Stimulated activated naive CD8-positive, alpha-beta T cell treated with anti-CD3 and anti-CD28 coated beads, Interleukin-15, Interleukin-2, amounts not matched to agents 100 ng/mL and 50 ng/mL, for 24 hours (primary cell): Measurements from ENCODE around the gene BAHCC1.
A peak's percentile ranks its signal among the peaks of the same experiment; 100 is the strongest.

Experiments
- H3K27ac Mint-ChIP-seq: one replicate; pipeline ENCODE4 v1.8.0; 2021; ENCODE audit warnings: mild to moderate bottlenecking, mixed read lengths
- H3K27me3 Mint-ChIP-seq: one replicate; pipeline ENCODE4 v1.8.0; 2021; ENCODE audit warnings: mixed read lengths
- H3K36me3 Mint-ChIP-seq: one replicate; pipeline ENCODE4 v1.8.0; 2021; ENCODE audit warnings: low read depth, mixed read lengths
- H3K4me1 Mint-ChIP-seq: one replicate; pipeline ENCODE4 v1.8.0; 2021; ENCODE audit warnings: low read depth, mixed read lengths
- H3K4me3 Mint-ChIP-seq: one replicate; pipeline ENCODE4 v1.8.0; 2021; ENCODE audit warnings: mild to moderate bottlenecking, mixed read lengths
- H3K9me3 Mint-ChIP-seq: one replicate; pipeline ENCODE4 v1.8.0; 2021; ENCODE audit warnings: mixed read lengths

BAHCC1 gene

DNA sequence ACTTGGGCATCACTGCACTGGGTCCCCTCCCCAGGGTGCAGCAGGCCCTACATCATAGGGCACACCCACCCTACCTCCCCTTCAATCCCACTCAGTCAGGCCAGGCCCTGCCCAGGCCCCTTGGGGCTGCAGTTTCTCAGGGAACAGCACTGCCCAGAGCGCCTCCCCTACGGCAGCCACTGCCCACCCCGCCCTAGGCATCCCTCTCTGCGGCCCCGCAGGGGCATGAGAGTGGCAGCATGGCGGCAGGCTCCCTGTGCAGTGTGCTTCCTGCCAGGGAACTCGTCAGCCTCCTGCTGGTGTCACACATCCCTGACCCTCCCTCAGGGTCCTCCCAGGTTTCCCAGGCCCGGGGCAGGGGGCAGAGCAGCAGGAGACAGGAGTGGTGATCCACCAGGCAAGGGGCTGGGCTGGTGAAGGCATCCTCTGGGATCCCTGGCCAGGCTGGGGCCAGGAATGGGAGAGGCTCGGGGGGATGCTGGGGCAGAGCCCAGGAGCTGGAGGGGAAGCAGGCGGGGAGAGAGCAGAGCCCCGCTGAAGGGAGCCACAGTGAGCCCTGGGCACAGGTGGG, 16.2 kb upstream of the BAHCC1 start:
- H3K27me3 Mint-ChIP-seq: no peaks in the 10 kb centered on the region
- no peak overlapping the region for H3K4me3 Mint-ChIP-seq
- no peaks in the 10 kb centered on the region for H3K4me1 Mint-ChIP-seq
- no peaks in the 10 kb centered on the region for H3K36me3 Mint-ChIP-seq
- H3K27ac Mint-ChIP-seq: no peak overlapping the region
- H3K9me3 Mint-ChIP-seq: no peaks in the 10 kb centered on the region

DNA sequence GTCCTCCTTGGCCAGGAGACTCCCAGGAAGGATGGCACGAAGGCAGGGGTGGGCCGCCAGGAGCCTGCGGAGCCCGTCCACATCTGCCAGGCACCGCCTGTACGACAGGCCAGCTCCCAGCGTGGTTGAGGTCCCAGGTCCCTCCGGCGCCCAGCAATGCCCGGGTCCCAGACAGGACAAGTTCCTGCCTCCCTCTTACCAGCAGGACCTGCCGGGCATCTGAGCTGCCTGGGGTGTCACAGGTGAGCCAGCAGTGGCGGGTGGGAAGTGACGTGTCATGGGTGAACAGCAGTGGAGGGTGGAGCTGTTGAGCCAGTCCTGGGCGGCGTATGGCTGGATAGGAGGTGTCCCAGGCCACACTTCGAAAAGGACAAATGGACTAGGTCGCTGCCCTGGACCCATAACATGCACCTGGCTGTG, 15.7 kb upstream of the BAHCC1 start:
- no peaks in the 10 kb centered on the region for H3K36me3 Mint-ChIP-seq
- no peak overlapping the region for H3K4me3 Mint-ChIP-seq
- no peaks in the 10 kb centered on the region for H3K9me3 Mint-ChIP-seq
- no peak overlapping the region for H3K27ac Mint-ChIP-seq
- no peaks in the 10 kb centered on the region for H3K27me3 Mint-ChIP-seq
- H3K4me1 Mint-ChIP-seq: no peaks in the 10 kb centered on the region

DNA sequence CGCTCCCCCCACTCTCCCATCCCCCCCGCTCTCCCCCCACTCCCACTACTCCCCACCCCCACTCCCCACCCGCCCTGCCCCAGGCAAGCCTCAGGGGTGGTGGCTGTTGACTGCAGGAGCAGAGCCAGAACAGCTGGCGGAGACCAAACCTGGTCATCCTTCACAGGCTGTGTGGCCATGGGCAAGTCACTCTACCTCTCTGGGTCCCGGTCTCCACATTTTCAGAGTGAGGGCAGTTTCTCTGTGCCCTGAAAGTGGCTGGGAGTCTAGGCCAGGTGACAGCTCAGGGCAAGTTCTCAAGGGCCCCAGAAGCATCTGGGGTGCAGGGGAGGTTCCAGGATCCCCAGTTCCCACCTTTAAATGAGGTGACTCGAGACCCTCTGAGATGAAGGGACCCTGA, 15.1 kb upstream of the BAHCC1 start:
- Mint-ChIP-seq H3K9me3 (no peaks in the 10 kb centered on the region), H3K27ac (no peak overlapping the region), H3K27me3 (peaks cover 5% of the 10 kb centered on the region), H3K4me1 (no peaks in the 10 kb centered on the region), H3K4me3 (no peak overlapping the region), H3K36me3 (no peaks in the 10 kb centered on the region)

DNA sequence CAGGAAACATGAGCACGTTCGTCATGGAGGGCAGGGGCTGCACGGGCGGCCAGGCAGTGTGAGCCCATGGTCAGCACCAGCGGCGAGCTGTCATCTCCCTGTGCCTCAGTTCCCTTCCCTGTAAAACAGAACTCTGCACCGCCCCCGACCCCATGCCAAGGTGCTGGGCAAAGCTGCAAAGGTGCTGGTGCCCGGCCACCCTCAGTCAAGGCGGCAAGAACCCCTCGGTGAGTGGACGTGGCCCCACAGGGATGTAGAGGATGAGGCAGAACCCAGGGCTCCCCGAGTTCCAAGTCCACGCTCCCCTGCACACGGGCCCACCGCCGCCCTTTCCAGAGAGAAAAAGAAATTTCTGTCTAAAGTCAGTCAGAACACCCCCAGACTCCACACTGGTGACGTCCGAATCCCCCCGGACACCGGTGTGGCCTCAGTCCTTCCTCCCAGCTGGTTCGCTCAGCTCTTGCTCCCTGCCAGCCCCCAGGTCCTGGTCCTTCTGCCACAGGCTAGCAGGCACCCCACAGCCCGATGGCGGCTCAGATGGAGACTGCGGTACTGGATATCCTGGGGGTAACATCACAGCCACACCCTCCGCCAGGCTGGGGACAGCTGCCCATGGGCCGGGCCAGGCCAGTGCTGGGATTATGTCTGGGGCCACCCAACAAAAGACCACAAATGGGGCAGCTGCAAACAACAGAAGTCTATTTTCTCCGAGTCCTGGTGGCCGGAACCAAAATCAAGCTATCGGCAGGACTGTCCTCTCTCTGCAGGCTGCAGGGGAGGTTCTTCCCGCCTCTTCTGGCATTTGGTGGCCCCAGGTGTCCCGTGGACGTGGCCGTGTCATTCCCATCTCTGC, 14.4 kb upstream of the BAHCC1 start:
- Mint-ChIP-seq H3K27ac (no peak overlapping the region), H3K36me3 (no peaks in the 10 kb centered on the region), H3K4me1 (no peaks in the 10 kb centered on the region), H3K27me3 (peaks cover 12% of the 10 kb centered on the region), H3K4me3 (no peak overlapping the region), H3K9me3 (no peaks in the 10 kb centered on the region)

GRCh38 chr17:81381632-81382577, 13.4 kb upstream of the BAHCC1 start:
- Mint-ChIP-seq H3K9me3 (no peaks in the 10 kb centered on the region), H3K27ac (no peak overlapping the region), H3K27me3 (peaks cover 18% of the 10 kb centered on the region), H3K4me1 (no peaks in the 10 kb centered on the region), H3K4me3 (no peak overlapping the region), H3K36me3 (no peaks in the 10 kb centered on the region)

DNA sequence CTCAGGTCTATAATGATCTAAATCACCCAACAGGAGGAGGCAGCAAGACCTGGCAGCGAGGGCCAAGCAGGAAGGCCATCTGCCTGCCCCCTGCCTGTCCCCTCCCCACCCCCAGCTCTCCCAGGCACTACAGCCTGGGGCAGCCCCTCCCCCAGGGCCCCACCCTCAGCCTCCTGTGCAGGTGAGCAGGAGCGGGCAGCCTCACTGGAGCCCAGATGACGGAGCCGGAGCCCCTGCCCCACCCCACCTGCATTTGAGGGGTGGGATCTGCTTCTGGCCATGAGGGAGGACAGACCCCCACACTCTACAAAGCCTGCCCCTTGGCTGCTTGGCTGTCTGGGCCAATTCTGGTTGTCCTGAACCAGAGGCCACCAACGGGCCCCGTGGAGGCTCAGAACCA, 12.4 kb upstream of the BAHCC1 start:
- peaks cover 4% of the 10 kb centered on the region for H3K4me1 Mint-ChIP-seq
- H3K4me3 Mint-ChIP-seq: no peak overlapping the region
- H3K27me3 Mint-ChIP-seq: peaks cover 18% of the 10 kb centered on the region
- H3K9me3 Mint-ChIP-seq: no peaks in the 10 kb centered on the region
- no peaks in the 10 kb centered on the region for H3K36me3 Mint-ChIP-seq
- no peak overlapping the region for H3K27ac Mint-ChIP-seq

GRCh38 chr17:81383504-81384421, 11.5 kb upstream of the BAHCC1 start:
- Mint-ChIP-seq H3K36me3 (no peaks in the 10 kb centered on the region), H3K9me3 (no peaks in the 10 kb centered on the region), H3K27me3 (peaks cover 21% of the 10 kb centered on the region)

DNA sequence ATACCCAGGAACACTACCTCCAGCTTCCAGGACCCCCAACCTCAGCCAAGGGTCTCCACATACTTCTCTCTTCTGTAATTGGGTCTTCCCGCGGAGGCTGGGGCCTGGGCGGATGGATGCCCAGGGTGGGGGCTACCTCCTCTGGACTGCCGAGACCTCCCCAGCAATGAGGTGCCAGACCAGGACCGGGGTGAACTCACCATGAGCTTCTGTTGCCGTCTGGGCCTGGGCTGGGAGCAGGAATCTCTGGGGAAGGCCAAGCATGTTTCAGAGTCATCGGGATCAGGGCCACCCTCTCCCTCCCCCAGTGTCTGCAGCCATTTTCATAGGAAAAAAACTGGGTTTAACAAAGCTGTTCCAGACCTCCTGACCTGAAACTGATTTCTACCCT, 10.3 kb upstream of the BAHCC1 start:
- H3K9me3 Mint-ChIP-seq: no peaks in the 10 kb centered on the region
- H3K36me3 Mint-ChIP-seq: no peaks in the 10 kb centered on the region
- H3K27ac Mint-ChIP-seq: no peak overlapping the region
- H3K27me3 Mint-ChIP-seq: peaks cover 27% of the 10 kb centered on the region
- peaks cover 4% of the 10 kb centered on the region for H3K4me1 Mint-ChIP-seq
- H3K4me3 Mint-ChIP-seq: no peak overlapping the region

More at GRCh38 chr17:81383504-81384421, 11.5 kb upstream of the BAHCC1 start:
- no peak overlapping the region for H3K27ac Mint-ChIP-seq
- peaks cover 4% of the 10 kb centered on the region for H3K4me1 Mint-ChIP-seq
- H3K4me3 Mint-ChIP-seq: no peak overlapping the region

DNA sequence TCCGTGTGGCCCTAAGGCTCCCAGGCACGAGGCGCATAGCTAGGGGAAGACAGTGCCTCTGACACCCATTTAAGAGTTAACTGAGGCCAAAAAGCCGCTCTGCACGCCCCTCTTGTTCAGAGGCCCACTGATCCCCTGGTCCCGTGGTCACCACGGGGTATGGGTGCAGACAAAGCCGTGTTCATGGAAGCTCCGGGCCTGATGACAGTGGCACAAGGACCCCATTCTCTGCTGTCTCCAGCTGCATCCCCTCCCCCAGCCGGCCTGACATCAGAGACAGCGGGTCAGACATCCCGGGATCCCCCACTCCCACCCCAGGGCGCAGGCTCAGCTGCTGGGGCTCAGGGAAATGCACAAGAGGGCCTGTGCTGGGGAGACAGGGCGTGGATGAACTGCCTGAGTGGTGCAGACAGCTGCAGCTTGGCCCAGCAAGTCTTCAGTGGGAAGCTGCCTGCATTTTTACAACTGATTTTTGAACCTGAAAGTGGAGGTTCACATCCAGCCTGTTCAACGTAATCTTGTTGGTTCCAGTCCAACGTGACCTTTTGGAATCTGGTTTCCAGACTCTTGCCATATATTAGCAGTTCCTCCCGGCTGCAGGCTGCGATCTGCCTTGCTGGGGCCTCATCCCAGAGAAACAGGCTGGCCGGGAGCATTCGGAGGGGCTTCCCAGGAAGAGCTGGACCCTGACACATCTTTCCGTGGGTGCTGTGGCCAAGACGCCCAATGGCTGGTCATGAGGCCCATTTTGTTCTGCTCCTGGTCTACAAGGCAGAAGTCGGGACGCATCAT, 9.7 kb upstream of the BAHCC1 start:
- H3K36me3 Mint-ChIP-seq: no peaks in the 10 kb centered on the region
- peaks cover 4% of the 10 kb centered on the region for H3K4me1 Mint-ChIP-seq
- H3K27me3 Mint-ChIP-seq: peaks cover 28% of the 10 kb centered on the region
- peak overlapping the region; percentile 26 for H3K4me3 Mint-ChIP-seq
- no peaks in the 10 kb centered on the region for H3K9me3 Mint-ChIP-seq
- H3K27ac Mint-ChIP-seq: no peak overlapping the region

DNA sequence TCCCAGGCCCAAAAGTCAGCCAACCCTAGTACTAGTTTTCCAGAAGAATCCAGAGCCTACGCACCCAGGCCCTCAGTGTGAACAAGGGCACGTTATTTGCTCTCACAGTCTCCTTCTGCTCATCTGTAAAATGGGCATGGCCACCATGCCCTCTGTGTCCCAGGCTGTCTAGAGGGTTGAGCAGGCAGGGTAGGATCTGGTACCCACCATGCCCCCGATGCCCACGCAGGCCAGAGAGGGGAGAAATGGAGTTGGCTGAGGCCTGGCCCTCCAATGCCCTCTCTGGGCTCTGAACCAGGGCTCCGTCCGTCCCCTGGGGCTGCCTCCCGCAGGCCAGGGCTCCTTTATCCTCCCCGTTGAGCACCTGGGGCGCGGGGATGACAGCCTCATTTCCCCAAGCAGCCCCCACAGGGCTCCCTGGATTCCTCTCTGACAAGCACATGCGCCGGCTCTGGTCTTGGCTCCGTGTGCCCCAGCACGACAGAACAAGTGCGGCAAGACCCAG, 9.1 kb upstream of the BAHCC1 start:
- Mint-ChIP-seq H3K27me3 (peaks cover 28% of the 10 kb centered on the region), H3K4me1 (peaks cover 4% of the 10 kb centered on the region), H3K9me3 (no peaks in the 10 kb centered on the region), H3K36me3 (no peaks in the 10 kb centered on the region), H3K27ac (no peak overlapping the region), H3K4me3 (peak overlapping the region; percentile 26)

DNA sequence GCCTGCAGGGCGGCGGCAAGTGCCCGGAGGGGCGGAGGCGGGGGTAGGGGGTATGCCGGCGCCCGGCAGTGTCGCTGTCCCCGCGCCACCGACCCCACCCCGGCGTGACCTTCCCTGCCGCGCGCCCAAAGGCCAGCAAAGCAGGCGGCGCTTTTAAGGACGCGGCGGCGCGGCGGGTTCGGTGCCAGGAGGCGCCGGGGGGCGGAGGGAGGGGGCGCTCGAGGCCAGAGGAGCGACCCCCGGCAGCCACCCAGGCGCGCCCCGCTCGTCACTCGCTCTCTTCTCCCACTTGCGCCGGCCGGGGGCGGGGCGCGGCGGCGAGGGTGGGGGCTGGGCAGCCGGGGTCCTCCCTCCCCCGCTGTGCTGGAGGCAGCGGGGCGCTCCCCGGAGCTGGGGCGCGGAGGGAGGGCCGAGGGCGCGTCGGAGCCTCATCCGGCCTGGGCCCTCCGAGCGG, 8.6 kb upstream of the BAHCC1 start:
- Mint-ChIP-seq H3K4me1 (peaks cover 4% of the 10 kb centered on the region), H3K27me3 (peaks cover 33% of the 10 kb centered on the region), H3K27ac (no peak overlapping the region), H3K9me3 (no peaks in the 10 kb centered on the region), H3K4me3 (peak overlapping the region; percentile 26), H3K36me3 (no peaks in the 10 kb centered on the region)

DNA sequence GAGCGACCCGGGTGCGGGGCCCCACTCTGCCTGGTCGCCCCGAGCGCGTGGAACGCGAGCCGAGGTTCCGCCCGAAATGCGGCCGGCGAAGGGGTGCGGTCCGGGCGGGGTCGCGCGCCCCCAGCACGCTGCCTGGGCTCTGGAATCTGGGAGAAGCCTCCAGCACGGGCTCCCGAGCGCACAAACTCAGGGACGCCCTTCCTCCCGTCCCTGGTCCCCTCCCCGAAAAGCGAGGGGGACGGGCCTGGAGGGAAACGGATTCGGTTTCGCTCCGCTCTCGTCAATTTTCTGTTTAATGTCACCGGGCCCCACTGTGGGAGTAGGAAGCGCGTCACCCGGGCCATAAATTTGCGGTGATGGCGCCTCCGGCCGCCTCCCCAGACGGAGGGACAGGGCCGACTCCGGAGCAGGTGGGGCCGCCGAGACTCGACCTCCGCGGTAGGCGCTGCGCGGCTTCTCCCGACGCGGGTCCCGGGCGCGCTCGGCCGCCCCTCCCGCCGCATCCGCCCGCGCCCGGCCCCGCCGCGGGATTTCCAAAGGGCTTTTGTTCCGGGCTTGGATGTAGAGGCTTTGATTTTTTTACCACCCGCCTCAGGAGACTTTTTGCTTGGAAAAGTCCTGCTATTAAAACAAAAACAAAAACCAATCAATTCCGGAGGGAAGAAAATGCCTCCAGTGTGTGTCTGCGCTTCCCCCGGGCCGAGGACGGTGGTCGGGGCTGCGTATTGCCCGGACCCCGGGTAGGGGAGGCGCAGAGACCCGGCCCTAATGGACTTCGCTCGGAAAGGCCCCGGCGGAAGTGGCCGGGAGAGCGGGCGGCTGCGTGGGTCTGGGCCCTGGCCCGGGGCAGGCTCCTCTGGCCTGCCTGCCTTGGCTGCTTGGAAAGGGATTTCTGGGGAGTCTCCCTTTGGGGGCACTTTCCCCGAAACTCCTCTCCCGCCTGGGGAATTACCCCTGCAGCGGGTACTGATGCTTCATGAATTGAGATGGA, 7.9 kb upstream of the BAHCC1 start:
- no peaks in the 10 kb centered on the region for H3K36me3 Mint-ChIP-seq
- H3K4me3 Mint-ChIP-seq: peak overlapping the region; percentile 79
- peaks cover 40% of the 10 kb centered on the region for H3K27me3 Mint-ChIP-seq
- H3K4me1 Mint-ChIP-seq: peaks cover 4% of the 10 kb centered on the region
- H3K9me3 Mint-ChIP-seq: no peaks in the 10 kb centered on the region
- H3K27ac Mint-ChIP-seq: peak overlapping the region; percentile 58
